Kidney (tissue), 14 donors: ENCODE results near the gene OGA. TPM values are rescaled to one million over a fixed set of nuclear protein-coding genes. Genes with fewer than 3 reads are reported as not detected.

Source experiments
- DNase-seq, 5 donors: peaks; one replicate each; pipeline ENCODE4 v3.0.0-alpha.2; 2013 to 2020
- FAIRE-seq: peaks from 2 replicates; lab custom pipeline; 2012; peaks lifted over from hg19 to GRCh38; lab: Jason Lieb, UNC
- H3K27ac ChIP-seq, 2 donors: one replicate each; pipeline ENCODE4 v1.7.0; 2013; ENCODE audit warnings: low read depth in 2 of 2, low read length in 2 of 2, inconsistent platforms in 1 of 2
- H3K27me3 ChIP-seq: one replicate; pipeline ENCODE4 v1.7.1; 2013; ENCODE audit warnings: low read length, inconsistent platforms; ENCODE audit not compliant: control insufficient read depth, insufficient read depth
- H3K36me3 ChIP-seq, 3 donors: one replicate each; pipeline versions ENCODE4 v1.7.0 to v1.7.1; 2013; ENCODE audit warnings: low read length in 3 of 3, control low read depth in 1 of 3, inconsistent platforms in 1 of 3; ENCODE audit not compliant: insufficient read depth in 3 of 3, control insufficient read depth in 2 of 3
- H3K4me1 ChIP-seq, 3 donors: one replicate each; pipeline versions ENCODE4 v1.7.0 to v1.7.1; 2013; ENCODE audit warnings: low read length in 3 of 3, inconsistent platforms in 1 of 3, low read depth in 1 of 3; ENCODE audit not compliant: control insufficient read depth in 2 of 3, insufficient read depth in 2 of 3
- H3K4me3 ChIP-seq, 3 donors: one replicate each; pipeline versions ENCODE4 v1.7.0 to v1.8.1; 2013; ENCODE audit warnings: low read length in 3 of 3, control low read depth in 1 of 3, inconsistent platforms in 1 of 3
- H3K9ac ChIP-seq, 3 donors: one replicate each; pipeline versions ENCODE4 v1.7.0 to v1.7.1; 2013; ENCODE audit warnings: low read length in 3 of 3, control low read depth in 1 of 3, inconsistent platforms in 1 of 3
- H3K9me3 ChIP-seq, 3 donors: one replicate each; pipeline versions ENCODE4 v1.7.0 to v1.7.1; 2013; ENCODE audit warnings: low read length in 3 of 3, control low read depth in 1 of 3, inconsistent platforms in 1 of 3; ENCODE audit not compliant: control insufficient read depth in 2 of 3, insufficient read depth in 1 of 3
- intact Hi-C: fragments of 100-400 bp; cut with DNase I; formaldehyde crosslinking; loops from one replicate; pipeline ENCODE4 v1.11.1; 2022
- polyA plus RNA-seq: library from polyadenylated mRNA; stranded (reverse); fragments of 350-450 nt; fragmentation: Illumina TruSeq; extraction: RNeasy Lipid Tissue Mini Kit (QIAGEN cat#74804); gene quantifications from one replicate; pipeline ENCODE4 v1.2.3, GENCODE V29; 2014; ENCODE audit warnings: low read depth, low replicate concordance; ENCODE audit not compliant: insufficient read depth
- total RNA-seq: library from RNA; stranded (reverse); fragmentation: NEBNext Ultra II Directional; extraction: Animal tissue kit (Norgen Biotek cat#: 25700); gene quantifications from one replicate; pipeline ENCODE4 v1.2.1, GENCODE V29; 2021
- TF ChIP-seq, protein P1 (sequence below): IDR thresholded peaks from 3 replicates; pipeline ENCODE4 v1.5.1; 2012; ENCODE audit warnings: mild to moderate bottlenecking, moderate library complexity, borderline replicate concordance; ENCODE audit not compliant: insufficient read depth; ENCODE audit errors: extremely low read depth
- donor health status: control.
- donor health status: control.
- donor health status: control.
- donor health status: control.
- donor health status: control.
- donor health status: DM: yes; HTN: yes; CAD: no.
- donor health status: Normal renal cell carcinoma (clear cell type).

Gene OGA
- total and polyA plus RNA-seq, 2 donors from 2014 or later: 33.4 to 146 TPM

DNA sequence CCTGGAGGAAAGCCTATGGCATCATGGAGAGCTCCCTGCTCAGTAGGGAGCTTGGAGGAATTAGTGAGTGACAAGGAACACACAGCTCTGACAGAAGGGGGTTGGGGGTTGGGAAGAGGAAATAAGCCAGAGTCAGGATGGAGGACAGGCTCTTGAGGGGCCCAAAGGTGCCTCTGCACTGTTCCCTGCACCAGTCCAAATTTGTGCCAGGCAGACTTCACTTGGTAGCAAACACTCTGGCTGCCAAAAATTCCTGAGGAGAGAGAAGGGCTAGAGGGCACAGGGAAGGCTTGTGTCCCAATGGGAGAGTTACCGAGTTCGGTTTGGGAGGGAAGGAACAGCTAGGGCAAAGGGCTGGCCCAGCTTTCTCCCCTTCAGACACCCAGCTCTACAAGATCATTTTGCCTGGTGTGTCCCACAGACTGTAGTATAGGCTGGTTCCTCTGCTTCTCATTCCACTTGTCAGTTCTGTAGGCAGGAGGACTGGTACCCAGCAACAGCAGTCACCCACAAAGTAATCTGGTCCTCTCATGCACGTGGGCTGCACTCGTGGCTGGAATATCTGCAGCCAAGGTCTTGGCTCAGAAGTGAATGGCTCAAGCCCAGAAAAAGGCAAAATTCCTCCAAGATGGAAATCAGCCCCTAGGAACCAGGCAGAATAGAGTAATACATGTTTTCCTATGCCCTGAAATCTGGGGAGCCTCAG is 33.3 kb upstream of the OGA start:
- FAIRE-seq (no peak), DNase-seq (no peak)
- Histone ChIP-seq H3K27ac (no peak overlapping the region), H3K4me1 (no peaks in the 10 kb centered on the region), H3K27me3 (no peaks in the 10 kb centered on the region), H3K9me3 (no peaks in the 10 kb centered on the region), H3K9ac (no peak overlapping the region), H3K4me3 (no peak overlapping the region), H3K36me3 (peaks cover 0 to 4% (median 0%) of the 10 kb centered on the region in 3 donors)
- intact Hi-C loops: no loop called here
- TF ChIP-seq, protein P1, sequence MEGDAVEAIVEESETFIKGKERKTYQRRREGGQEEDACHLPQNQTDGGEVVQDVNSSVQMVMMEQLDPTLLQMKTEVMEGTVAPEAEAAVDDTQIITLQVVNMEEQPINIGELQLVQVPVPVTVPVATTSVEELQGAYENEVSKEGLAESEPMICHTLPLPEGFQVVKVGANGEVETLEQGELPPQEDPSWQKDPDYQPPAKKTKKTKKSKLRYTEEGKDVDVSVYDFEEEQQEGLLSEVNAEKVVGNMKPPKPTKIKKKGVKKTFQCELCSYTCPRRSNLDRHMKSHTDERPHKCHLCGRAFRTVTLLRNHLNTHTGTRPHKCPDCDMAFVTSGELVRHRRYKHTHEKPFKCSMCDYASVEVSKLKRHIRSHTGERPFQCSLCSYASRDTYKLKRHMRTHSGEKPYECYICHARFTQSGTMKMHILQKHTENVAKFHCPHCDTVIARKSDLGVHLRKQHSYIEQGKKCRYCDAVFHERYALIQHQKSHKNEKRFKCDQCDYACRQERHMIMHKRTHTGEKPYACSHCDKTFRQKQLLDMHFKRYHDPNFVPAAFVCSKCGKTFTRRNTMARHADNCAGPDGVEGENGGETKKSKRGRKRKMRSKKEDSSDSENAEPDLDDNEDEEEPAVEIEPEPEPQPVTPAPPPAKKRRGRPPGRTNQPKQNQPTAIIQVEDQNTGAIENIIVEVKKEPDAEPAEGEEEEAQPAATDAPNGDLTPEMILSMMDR: no peak

GRCh38 chr10:101850749-101851148 is 32.5 kb upstream of the OGA start:
- intact Hi-C loops: no loop called here
- FAIRE-seq: no peak
- Histone ChIP-seq H3K9me3 (no peaks in the 10 kb centered on the region), H3K4me3 (no peak overlapping the region), H3K27me3 (no peaks in the 10 kb centered on the region), H3K4me1 (no peaks in the 10 kb centered on the region), H3K36me3 (peaks cover 0 to 4% (median 0%) of the 10 kb centered on the region in 3 donors), H3K9ac (no peak overlapping the region), H3K27ac (no peak overlapping the region)
- no peak for DNase-seq
- TF ChIP-seq, protein P1: no peak

GRCh38 chr10:101848894-101849351 is 30.7 kb upstream of the OGA start:
- FAIRE-seq (no peak), DNase-seq (no peak)
- no peaks in the 10 kb centered on the region for H3K9me3 ChIP-seq
- no peaks in the 10 kb centered on the region for H3K27me3 ChIP-seq
- no peak overlapping the region for H3K4me3 ChIP-seq
- intact Hi-C loops: no loop called here
- H3K36me3 ChIP-seq: peaks cover 0 to 4% (median 0%) of the 10 kb centered on the region in 3 donors
- peaks cover 0 to 2% (median 0%) of the 10 kb centered on the region in 3 donors for H3K4me1 ChIP-seq
- TF ChIP-seq, protein P1: no peak
- no peak overlapping the region for H3K27ac ChIP-seq
- no peak overlapping the region for H3K9ac ChIP-seq

DNA sequence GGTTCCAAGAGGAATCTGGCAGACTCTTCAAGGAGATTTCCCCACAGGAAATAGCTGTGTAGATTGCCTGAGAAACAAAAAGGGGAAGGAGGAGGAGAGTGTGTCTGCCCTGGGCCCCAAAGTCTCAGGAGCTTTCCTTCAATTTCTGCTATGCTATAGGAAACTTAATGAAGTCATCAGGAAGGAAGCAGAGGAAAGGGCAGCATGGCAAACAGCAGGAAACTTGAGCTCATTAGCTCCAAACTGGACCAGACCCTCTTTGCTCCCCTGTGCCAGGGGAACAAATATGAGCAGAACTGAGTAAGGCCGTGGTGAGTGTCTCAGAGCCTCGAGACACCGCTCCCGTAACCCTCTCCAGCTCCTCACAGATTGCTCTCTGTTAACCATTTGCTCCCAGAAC is 30.2 kb upstream of the OGA start:
- Histone ChIP-seq H3K27me3 (no peaks in the 10 kb centered on the region), H3K9me3 (no peaks in the 10 kb centered on the region), H3K9ac (no peak overlapping the region), H3K27ac (no peak overlapping the region), H3K4me1 (peaks cover 0 to 2% (median 0%) of the 10 kb centered on the region in 3 donors), H3K36me3 (peaks cover 0 to 4% (median 0%) of the 10 kb centered on the region in 3 donors), H3K4me3 (no peak overlapping the region)
- no peak for FAIRE-seq
- TF ChIP-seq, protein P1: no peak
- intact Hi-C loops: no loop called here
- DNase-seq: no peak
